CD4-positive, alpha-beta T cell treated with Interleukin-15 for 1 hour (primary cell): ENCODE results near the gene MICOS13.

Experiments
- DNase-seq: peaks from one replicate; pipeline ENCODE4 v3.0.0-alpha.2; 2020

MICOS13 gene

DNA sequence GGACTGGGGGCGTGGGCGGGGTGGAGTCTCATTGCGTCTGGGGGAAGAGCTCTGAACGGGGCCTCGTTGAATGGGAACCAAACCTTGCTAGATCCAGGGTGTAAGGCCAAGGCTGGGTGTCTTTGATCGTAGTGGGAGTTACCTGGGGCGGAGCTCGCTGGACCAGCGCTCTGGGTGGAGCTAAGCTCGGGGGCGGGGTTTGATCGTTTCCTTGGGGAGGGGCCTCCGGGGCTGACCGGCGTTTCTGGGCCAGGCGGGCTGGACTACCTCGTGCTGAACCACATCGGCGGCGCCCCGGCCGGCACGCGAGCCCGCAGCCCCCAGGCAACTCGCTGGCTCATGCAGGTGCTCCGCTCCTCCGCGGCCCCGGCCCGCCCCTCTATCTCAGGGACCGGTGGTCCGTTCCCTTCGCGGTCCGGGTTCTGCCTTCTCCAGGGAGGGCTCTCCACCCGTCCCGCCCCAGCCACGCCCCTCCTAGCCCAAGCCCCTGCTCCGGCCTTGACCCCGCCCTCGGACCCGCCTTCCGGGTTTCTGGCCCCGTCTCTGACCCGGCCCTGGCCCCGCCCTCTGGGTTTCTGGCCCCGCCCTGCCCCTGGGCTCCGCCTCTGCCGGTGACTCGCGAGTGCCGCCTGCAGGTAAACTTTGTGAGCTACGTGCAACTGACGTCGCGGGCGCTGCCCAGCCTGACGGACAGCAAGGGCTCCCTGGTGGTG, 6.5 kb upstream of the MICOS13 start:
- DNase-seq, result peak; percentile 94

DNA sequence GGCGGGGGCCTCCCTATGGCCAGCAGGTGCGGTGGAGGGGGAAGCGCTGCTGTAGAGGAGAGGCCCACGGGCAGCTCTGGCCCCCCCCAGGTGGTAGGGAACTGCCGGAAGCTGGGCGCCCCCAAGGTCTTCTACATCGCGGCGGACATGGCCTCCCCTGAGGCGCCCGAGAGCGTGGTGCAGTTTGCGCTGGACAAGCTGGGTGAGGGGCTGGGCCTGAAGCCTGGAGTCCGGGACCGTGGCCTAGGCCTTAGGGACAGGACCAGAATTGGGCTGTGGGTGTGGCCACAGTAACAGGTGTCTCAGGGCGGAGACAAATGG, 6.0 kb upstream of the MICOS13 start:
- DNase-seq, result no peak

DNA sequence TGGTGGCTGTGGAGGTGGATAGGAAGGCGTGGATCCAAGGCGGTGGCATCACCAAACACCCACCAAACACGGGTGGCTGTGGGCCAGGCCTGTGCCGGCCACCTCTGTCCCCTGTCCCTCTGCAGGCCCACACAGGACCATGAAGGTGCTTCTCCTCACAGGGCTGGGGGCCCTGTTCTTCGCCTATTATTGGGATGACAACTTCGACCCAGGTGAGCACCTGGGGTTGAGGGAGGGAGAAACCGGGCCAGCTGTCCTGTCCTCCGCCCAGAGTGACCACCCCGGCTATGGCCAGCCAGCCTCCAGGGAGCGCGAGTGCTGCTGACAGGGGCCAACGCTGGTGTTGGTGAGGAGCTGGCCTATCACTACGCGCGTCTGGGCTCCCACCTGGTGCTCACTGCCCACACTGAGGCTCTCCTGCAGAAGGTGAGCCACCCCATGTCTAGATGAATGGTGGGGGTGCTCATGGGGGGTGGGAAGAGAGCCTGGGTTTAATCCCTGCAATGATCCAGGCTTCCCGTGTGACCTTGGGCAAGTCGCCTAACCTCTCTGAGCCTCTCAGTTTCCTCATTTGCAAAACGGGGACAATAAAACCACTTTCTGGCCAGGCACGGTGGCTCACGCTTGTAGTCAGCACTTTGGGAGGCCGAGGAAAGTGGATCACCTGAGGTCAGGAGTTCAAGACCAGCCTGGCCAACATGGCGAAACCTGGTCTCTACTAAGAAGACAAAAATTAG, 4.5 kb upstream of the MICOS13 start:
- no peak for DNase-seq

DNA sequence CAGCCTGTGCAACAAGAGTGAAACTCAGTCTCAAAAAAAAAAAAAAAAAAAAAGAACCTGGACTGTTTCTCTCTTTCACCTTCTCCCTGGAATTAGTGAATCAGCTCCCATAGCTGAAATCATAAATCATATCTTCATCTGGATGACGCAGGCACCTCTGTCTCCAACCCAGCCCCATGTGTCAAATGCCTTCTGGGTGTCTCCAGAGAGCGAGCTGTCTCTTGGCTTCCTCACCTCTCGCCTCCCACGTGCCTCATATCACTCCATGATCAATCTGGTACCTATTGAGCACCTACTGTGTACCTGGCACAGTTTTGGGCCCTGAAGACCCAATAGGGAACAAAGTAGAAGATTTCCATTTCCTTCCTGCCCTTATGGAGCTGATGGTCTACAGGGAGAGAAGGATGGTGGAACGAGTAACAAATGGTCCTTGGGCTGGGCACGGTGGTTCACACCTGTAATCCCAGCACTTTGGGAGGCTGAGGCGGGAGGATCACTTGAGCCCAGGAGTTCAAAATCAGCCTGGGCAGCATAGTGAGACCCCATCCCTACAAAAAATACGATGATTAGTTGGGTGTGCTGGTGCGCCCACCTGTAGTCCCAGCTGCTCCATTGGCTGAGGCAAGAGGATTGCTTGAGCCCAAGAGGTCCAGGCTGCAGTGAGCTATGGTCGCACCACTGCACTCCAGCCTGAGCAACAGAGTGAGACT, 3.0 kb upstream of the MICOS13 start:
- no peak for DNase-seq

DNA sequence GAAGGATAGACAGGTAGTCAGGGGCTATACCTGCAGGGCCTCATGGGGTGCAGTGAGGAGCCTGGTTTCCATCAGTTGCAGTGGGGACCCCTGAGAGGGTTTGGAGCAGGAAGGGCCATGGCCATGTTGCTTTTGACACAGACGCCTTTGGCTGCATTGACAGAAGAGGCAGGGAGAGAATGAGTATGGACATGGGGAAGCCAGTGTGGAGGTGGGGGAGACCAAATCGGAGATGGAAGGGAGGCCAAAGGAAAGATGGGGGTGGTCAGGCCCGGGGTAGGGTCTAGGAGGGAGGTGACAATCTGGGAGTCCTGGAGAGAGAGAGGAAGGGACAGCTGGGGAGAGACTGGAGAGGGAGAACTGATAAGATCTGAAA, 1.8 kb upstream of the MICOS13 start:
- DNase-seq, result no peak

DNA sequence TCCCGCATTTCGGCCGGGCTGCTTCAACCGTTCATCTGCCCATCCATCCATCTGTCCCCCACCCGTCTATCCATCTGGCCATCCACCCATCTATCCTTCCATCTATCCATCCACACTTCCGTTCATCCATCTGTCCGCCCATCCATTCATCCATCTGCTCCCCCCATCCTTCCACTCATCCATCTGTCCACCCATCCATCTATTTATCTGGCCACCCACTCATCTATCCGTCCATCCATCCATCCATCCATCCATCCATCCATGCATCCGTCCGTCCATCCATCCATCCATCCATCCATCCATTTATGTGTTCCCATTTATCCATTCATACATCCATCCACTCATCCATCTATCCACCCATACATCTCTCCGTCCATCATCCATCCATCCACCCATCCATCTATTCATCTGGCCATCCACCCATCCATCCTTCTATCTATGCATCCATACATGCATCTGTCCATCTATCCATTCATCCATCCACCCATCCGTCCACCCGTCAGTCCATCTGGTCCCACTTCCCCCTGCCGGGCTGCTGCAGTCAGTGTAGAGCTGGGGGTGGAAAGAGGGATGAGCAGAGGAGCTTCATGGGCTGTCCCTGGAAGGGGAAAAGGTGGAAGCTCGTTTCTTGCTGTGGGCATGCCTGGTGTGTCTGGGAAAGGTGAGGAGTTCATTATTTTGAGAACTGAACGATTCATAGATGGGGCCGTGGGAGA, 1.2 kb upstream of the MICOS13 start:
- DNase-seq, result no peak

DNA sequence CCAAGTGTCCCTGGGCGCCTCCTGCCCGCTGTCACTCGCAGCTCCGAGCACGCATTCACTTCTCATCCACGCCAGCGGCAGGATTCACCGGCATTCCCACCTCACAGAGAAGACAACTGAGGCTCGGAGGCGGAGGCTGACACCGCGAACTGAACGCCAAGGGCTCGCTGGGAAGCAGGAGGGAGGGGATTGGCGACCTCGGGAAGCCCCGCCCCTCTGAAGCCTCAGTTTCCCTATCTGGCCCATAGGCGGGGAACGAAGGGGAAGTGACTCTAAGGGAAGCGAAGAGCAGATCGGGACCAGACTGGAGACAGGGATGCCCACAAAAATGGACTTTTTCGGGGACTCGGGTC, 256 bp downstream of the MICOS13 start:
- no peak for DNase-seq

DNA sequence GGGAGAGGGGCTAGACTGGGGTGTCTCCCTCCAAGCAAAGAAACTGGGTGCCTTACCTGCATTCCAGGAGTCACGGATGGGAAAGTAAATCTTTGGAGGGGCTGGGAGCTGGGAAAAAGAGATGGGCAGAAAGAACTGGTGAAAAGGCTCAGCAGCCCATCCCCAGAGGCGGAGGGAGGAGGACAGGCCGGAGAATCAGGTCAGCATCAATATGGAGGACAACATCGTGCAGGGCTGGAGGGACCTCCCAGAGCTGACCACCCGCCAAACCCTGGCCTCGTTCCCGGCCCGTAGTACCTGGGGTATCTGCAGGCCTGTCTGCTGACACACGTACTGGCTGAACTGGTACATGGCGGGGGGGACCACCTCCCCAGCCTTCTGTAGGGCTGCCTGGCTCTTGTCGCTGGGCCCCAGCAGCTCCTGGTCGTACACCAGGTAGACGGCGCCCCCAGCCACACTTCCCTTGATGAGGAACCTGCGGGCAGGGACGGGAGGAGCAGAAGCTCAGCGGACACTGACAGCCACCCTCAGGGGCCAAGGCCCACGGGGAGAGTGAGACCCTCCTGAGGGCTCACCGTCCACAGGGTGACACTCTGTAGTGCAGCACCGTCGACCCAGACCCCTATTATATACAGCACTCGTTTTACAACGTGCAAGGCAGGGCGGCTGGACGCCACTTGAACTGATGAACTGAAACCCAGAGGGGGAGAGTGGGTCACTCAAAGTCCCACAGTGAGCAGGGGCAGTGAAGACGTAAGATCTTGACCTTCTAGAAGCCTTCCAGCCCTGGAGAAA, 830 bp downstream of the MICOS13 start:
- DNase-seq, result no peak

DNA sequence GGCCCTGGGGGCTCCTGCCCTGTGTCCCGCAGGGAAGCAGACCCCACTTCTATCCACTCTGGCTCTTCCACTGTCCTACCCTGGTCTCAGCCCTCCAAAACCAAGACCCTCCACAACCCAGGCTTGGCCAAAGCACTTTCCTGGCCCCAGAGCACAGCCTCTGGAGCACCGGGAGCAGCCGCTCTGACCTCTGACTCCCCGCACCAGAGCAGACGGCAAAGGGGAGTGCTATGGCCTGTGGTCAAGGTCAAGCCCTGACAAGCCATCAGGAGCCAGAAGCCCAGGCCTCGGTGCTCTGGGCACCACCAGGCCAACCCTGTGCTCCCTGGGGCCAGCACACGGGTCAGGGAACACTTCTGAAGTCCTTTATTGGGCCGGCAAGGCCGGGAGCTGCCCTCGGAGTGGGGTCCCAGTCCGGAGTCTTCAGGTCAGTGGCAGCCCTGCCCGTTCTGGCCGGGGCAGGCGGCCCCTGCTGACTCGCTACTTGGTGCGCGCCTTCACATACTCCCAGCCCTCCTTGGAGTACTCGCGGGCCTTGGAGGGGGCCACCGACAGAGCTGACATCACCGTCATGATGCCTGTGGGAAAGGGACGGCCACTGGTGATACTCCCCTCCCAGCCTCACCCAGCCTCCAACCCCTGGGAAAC, 2.1 kb downstream of the MICOS13 start:
- DNase-seq, result no peak

DNA sequence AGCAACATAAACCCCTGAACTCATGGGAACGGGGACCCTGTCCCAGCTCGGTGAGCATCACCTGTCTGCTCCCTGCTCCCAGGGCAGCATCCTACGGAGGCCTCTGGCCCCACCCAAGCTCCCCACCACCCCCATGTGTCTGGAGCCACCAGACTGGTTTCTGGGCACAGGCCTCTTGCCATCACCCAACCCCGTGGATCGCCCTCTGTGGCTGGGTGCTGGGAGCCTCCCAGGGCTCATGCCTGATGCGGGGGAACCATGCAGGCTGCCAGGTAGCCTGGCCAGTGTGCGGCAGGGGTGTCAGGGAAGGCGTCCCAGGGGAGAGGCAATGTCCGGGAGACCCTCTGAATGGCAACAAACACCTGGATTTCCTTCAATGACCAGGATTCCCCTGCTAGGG, 2.7 kb downstream of the MICOS13 start:
- no peak for DNase-seq

DNA sequence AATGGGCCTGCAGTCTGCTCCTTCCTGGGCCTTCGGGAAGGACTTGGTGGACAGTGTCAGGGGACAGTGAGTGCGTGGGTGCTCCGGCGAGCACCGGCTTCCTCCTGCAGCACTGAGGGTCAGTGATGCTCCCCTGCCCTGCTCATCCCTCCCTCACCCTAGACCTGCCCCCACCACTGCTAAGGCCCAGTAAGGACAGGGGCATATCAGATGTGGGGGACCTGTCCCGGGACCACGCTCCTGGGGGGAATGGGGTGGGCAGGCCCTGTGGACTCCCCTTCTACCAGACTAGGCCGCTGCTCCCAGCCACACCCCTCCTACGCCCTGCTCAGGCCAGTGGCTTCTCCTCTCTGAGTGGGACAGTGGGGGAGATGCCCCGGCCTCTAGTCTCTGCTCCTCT, 3.2 kb downstream of the MICOS13 start:
- no peak for DNase-seq

DNA sequence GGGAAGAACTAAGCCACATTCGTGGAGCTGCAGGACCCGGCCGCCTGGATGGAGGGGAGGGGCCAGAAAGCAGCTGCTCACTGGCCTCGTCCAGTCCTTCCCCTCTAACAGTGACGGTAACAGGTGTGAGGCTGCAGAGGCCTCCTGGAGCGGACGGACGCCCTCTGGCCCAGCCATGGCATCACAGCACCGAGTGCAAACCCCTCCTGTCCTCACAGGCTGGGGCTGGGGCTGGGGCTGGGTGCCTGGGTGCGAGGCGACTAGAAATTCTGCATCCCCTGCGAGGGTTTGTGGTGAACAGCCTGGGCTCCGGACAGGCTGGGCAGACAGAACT, 3.6 kb downstream of the MICOS13 start:
- DNase-seq, result no peak

DNA sequence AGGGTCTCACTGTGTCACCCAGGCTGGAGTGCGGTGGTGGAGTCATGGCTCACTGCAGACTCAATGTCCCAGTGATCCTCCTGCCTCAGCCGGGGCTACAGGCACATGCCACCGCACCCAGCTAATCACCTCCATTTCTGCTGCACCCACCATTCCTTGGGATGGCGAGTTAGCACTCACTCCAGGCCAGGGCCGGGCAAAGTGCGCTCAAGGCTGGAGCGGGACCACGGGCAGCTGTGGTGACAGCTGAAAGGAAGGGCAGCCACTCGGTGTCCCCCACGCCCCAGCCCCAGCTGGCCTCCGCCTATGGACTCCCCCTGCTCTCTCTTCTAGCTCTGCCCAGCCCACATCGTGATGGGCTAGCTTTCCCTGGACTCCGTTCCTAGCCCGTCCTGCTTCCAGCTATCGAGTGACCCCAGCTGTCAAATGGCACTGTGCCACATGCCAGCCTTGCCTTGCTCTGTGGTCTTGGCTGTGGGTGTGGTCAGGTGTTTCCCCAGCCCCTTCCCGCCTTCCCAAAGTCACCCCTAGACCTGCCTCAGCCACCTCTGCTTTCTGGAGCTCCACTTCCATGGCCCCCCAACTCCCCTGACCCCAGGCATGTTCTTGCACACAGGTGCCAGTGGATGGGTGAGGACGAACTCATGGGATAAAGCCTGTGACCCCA, 4.1 kb downstream of the MICOS13 start:
- DNase-seq, result no peak

DNA sequence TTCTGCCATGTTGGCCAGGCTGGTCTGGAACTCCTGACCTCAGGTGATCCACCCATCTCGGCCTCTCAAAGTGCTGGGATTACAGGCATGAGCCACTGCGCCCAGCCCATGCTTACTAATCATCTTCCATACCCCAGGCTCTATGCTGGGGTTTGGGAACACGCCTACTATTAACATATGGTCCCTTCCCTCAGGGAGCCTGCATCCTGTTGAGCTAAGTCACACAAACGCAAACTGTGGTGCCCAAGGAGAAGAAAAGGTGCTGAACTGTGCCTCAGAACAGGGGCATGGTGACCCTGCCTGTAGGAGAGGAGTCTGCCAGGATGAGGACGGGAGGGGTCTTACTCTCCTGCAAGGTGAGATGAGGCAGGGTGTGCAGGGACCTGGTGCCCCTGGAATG, 5.6 kb downstream of the MICOS13 start:
- no peak for DNase-seq

DNA sequence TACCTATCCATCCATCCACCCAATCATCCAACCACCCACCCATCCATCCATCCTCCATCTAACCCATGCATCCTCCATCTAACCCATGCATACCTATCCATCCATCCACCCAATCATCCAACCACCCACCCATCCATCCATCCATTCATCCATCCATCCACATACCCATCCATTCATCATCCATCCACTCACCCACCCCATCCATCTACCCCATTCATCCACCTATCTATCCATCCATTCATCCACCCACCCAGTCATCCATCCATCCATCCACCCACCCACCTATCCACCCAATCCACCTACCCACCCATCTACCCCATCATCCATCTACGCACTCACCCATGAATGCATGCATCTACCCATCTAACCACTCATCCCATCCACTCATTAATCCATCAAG, 6.6 kb downstream of the MICOS13 start:
- no peak for DNase-seq

DNA sequence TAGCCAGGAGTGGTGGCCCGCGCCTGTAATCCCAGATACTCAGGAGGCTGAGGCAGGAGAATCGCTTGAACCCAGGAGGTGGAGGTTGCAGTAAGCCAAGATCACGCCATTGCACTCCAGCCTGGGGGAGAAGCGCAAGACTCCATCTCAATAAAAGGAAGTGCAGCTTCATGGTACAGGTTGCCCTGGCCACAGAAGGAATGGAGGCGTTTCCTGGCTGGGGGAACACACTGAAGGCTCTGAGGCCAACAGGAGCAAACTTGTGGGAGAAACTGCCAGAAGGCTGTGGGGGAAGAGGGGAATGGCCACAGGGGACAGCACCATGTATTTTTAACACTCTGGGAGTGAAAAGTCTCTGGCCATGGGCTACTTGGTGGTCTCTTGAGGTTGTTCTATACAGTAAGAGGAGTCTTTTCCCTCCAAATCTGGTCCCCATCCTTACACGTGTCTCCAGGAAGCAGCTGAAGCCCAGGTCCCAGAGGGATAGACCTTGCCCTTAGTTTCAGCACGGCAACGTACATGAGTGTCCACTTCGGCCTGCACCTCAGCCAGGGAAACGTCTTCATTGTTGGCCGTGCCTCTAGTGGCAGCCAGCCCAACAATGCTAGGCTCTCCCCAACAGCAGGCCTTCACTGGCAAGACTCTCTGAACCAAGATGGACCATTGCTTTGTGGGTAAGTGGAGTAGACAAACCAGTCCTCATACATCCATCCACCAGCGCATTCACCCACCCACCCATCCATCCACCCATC, 7.4 kb downstream of the MICOS13 start:
- no peak for DNase-seq

DNA sequence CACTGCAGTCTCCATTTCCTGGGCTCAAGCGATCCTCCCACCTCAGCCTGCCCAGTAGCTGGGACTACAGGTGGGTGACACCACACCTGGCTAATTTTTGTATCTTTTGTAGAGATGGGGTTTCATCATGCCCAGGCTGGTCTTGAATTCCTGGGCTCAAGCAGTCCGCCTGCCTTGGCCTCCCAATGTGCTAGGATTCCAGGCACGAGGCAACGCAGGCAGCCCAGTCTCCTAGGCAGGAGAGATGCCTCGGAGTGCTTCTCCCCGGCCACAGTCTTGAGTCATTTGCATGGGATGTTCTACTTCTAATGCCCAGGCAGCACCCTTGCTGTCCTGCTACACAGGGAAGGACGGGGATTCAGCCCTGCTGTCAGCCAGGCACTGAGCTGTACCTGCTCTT, 8.7 kb downstream of the MICOS13 start:
- no peak for DNase-seq

DNA sequence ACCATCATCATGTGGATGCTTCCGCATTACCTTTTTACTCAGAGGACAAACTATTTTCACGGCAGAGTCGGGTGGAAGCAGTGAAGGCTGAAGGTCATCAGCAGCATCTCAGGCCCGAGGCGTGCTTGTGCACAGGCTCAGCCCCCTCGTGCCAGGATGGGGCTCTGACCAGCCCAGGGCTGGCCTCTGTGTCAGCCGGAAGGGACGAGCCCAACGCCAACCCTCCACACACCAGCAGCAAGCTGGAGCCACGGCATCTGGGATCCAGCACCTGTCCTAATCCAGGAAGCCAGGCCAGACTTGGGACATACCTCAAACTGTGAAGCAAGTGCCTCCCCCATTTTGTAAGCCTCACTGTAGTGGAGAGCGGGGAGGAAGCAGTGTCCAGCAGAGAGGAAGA, 11.1 kb downstream of the MICOS13 start:
- DNase-seq, result no peak

DNA sequence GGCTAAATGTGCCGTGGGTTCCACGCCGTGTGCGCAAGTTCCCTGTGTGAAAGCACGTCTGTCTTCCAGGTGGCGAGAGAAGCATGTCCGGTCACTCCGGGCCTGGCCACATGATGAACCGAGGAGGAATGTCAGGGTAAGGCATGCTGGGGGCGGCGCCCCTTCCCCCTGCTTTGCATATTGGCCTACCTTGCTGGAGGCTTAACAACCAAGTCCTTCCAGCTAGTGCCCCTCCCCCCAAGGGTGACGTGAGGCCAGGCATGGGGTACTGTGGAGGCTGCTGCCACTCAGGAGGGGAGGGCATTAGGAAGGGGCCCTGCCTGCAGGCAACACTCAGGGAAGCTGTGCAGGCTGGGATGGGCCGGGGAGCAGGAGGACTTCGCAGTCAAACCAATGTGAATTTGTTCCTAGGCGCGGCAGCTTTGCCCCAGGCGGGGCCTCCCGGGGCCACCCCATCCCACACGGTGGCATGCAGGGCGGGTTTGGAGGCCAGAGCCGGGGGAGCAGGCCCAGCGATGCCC, 12.5 kb downstream of the MICOS13 start:
- no peak for DNase-seq

DNA sequence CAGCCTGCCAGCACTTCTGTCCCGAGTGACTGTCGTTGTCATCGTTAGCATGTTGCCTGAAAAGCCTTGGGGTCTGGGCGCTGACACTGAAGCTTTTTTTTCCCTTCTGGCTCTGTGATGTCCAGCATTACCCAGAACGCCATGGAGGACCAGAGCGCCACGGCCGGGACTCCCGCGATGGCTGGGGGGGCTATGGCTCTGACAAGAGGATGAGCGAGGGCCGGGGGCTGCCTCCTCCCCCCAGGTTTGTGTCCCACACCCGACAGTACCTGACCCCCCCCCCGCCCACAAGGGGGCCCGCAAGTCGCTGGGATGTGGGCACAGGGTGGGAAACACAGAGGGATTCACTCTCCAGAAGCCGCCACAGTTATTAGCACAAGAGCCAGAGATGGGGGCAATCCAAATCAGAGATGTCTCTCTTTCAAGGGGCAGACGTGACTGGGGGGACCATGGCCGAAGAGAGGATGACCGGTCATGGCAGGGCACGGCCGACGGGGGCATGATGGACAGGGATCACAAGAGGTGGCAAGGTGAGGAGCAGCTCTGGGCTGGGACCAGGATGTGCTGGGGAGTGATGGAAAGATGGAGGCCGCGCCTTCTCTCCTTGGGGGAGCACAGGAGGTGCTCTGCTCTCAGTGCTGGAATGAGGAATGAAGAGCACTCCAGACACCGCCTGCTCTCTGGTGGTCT, 13.2 kb downstream of the MICOS13 start:
- no peak for DNase-seq
